Stimulated activated CD4-positive, alpha-beta T cell treated with anti-CD3 and anti-CD28 coated beads, Interleukin-12 subunit alpha, Interleukin-12 subunit beta, amount 100 ng/mL, for 4 hours (primary cell): ENCODE measurements around the gene GORASP1.
"Not testable (repeated sequence)": the region's sequence is repeated elsewhere in the genome, so short reads cannot be mapped to it uniquely, and the experiment has no call there.

ENCODE experiments used
- DNase-seq: peaks from one replicate; pipeline ENCODE4 v3.0.0-alpha.2; 2020

Gene GORASP1

DNA sequence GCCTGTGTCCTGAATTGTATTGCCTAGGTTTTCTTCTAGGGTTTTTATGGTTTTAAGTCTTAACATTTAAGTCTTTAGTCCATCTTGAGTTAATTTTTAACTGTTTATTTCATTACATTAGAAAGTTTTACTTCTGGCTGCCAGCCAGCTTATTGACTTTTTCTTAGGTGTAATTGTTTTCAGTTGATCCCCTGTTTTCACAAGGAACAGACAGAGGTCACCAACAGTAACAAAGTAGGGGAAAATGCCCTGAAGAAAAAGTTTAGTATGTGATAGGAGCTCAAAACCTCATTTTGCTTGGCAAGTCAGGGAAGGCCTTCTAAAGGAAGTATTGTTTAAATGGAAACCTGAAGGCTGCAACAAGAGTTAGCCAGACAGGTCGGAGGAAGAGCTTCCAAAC is 45.2 kb downstream of the GORASP1 start:
- DNase-seq: no peak

- not testable (repeated sequence) for DNase-seq
Observed at GRCh38 chr3:39061228-39061627, 46.2 kb downstream of the GORASP1 start.

DNA sequence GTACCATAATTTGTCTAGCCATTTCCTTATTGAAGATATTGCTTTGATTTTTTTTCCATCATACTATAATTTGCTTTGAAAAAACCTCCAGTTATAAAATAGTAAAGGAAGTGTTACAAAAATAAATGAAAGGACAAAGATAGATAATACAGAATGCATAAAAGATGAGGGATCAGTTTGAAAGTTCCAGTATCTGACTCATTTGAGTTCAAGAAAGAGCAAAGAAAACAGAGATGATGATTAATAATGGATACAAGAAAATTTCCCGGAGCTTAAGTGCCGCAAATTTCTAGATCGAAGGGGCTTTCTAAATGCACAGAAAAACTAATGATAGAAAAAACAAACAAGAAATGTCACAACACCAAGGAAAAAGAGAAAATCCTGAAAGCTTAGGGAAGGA is 51.3 kb downstream of the GORASP1 start:
- no peak for DNase-seq

DNA sequence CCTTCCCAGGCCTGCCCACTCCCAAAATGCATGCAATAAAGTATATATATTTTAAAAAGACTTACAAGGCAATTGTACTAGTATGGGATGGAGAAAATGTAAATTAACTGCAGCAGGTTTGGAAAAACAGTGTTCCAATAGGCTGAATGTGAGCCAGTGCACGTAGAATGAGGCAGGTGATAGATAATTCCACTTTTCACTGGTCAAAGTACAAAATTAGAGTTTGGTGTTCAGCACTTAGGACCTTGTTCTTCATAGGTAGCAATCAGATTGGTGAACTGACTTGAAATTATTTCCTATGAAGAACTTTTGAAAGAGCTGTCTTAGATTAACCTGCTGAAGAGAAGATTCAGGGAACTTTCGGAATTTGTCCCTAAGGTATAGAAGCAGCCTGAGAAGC is 53.7 kb downstream of the GORASP1 start:
- DNase-seq: no peak

- no peak for DNase-seq
Observed at GRCh38 chr3:39052583-39052982, 54.8 kb downstream of the GORASP1 start.

- peak; percentile 87 for DNase-seq
Observed at GRCh38 chr3:39051649-39052561, 55.5 kb downstream of the GORASP1 start, which contains the start of the genes SCN11A and WDR48. Gene SCN11A, minus strand, starts transcription at chr3:39051944. Its CDS starts 101,582 bp downstream, at chr3:38950362. Gene WDR48, plus strand, starts transcription at chr3:39052016. Its CDS starts 10 bp downstream, at chr3:39052026.

- DNase-seq: no peak
Observed at GRCh38 chr3:39050029-39050428, 57.4 kb downstream of the GORASP1 start.
